B cell (primary cell): ENCODE data around the gene CHD6. TPM values are rescaled to one million over a fixed set of nuclear protein-coding genes. Genes with fewer than 3 reads are reported as not detected.

ENCODE experiments used
- ATAC-seq: fragments of 200-7000 bp; cut with Tn5 transposase; one replicate; pipeline ENCODE4 v1.10.0; 2021; ENCODE audit warnings: low read depth, mild to moderate bottlenecking, moderate number of reproducible peaks, moderate library complexity
- CTCF ChIA-PET: fragments of 350-600 bp; sonication (Branson Sonifier 250); formaldehyde crosslinking; loops from one replicate; lab custom pipeline; 2021; ENCODE audit warnings: antibody characterized with exemption, inconsistent platforms; lab: Charles Lee
- POLR2A ChIA-PET: fragments of 350-600 bp; sonication (Branson Sonifier 250); formaldehyde crosslinking; loops from one replicate; lab custom pipeline; 2021; ENCODE audit warnings: antibody characterized with exemption; lab: Charles Lee
- DNase-seq: peaks from one replicate; pipeline ENCODE4 v3.0.0; 2013
- H2AFZ ChIP-seq: 2 replicates; pipeline ENCODE4 v1.6.1; 2012; ENCODE audit warnings: mild to moderate bottlenecking, low read depth, low read length; ENCODE audit not compliant: insufficient read depth, poor library complexity, severe bottlenecking
- H3K27ac ChIP-seq, 2 donors: 1 replicate in 1 of 2; 2 replicates in 1 of 2; pipeline ENCODE4 v1.5.1; 2012 to 2013; ENCODE audit warnings: low read length in 2 of 2, mild to moderate bottlenecking in 2 of 2, moderate library complexity in 1 of 2
- H3K27me3 ChIP-seq, 4 experiments: fragments of 200-600 bp in 1 of 4; sonication (generic) in 1 of 4; replicated peaks in 1 of 4; 1 replicate in 2 of 4; 2 replicates in 2 of 4; pipeline versions ENCODE4 v1.6.1 to v1.7.0; 2013 to 2016; ENCODE audit warnings: low read length in 3 of 4, mild to moderate bottlenecking in 2 of 4, mixed read lengths in 1 of 4, moderate library complexity in 1 of 4; ENCODE audit not compliant: insufficient read depth in 4 of 4, control insufficient read depth in 3 of 4; ENCODE audit errors: control extremely low read depth in 1 of 4
- H3K36me3 ChIP-seq, 2 experiments: replicated peaks in 1 of 2; 1 replicate in 1 of 2; 2 replicates in 1 of 2; pipeline versions ENCODE4 v1.6.1 to v1.7.1; 2013; ENCODE audit warnings: low read length in 1 of 2; ENCODE audit not compliant: insufficient read depth in 2 of 2, control insufficient read depth in 1 of 2; ENCODE audit errors: control extremely low read depth in 1 of 2, extremely low read depth in 1 of 2
- H3K4me1 ChIP-seq, 2 donors: fragments of 200-600 bp in 1 of 2; sonication (generic) in 1 of 2; 1 replicate in 1 of 2; 2 replicates in 1 of 2; pipeline versions ENCODE4 v1.5.1 to v1.6.1; 2013 to 2017; ENCODE audit warnings: low read length in 2 of 2; ENCODE audit not compliant: control insufficient read depth in 2 of 2, insufficient read depth in 2 of 2
- H3K4me2 ChIP-seq: replicated peaks from 2 replicates; pipeline ENCODE3; 2012; ENCODE audit warnings: mild to moderate bottlenecking, low read depth, low read length; ENCODE audit not compliant: poor library complexity, severe bottlenecking
- H3K4me3 ChIP-seq, 5 experiments: fragments of 200-600 bp in 1 of 5; sonication (generic) in 1 of 5; 1 replicate in 3 of 5; 2 replicates in 2 of 5; pipeline versions ENCODE4 v1.5.1 to v1.7.0; 2011 to 2016; ENCODE audit warnings: low read length in 4 of 5, mild to moderate bottlenecking in 4 of 5, low read depth in 2 of 5, control low read depth in 1 of 5, moderate library complexity in 1 of 5; ENCODE audit not compliant: insufficient read depth in 1 of 5; ENCODE audit errors: control extremely low read depth in 1 of 5, extremely low read depth in 1 of 5
- H3K79me2 ChIP-seq: fragments of 200-600 bp; sonication (generic); one replicate; pipeline ENCODE4 v1.6.0; 2016; ENCODE audit warnings: low read length; ENCODE audit not compliant: control insufficient read depth, insufficient read depth
- H3K9ac ChIP-seq: fragments of 200-600 bp; sonication (generic); 2 replicates; pipeline ENCODE4 v1.6.1; 2017; ENCODE audit warnings: mild to moderate bottlenecking, low read length, moderate library complexity
- H3K9me3 ChIP-seq, 3 donors: one replicate each; pipeline versions ENCODE4 v1.6.1 to v1.7.1; 2013; ENCODE audit warnings: low read length in 2 of 3; ENCODE audit not compliant: control insufficient read depth in 2 of 3, insufficient read depth in 1 of 3; ENCODE audit errors: control extremely low read depth in 1 of 3
- H4K20me1 ChIP-seq: 2 replicates; pipeline ENCODE4 v1.6.0; 2012; ENCODE audit warnings: mild to moderate bottlenecking, low read length; ENCODE audit not compliant: insufficient read depth, control insufficient read depth, poor library complexity, severe bottlenecking
- H3K27ac Mint-ChIP-seq: one replicate; pipeline ENCODE4 v1.8.0; 2021; ENCODE audit warnings: mixed read lengths
- H3K27me3 Mint-ChIP-seq: one replicate; pipeline ENCODE4 v1.8.0; 2021; ENCODE audit warnings: mixed read lengths
- H3K4me1 Mint-ChIP-seq: one replicate; pipeline ENCODE4 v1.8.0; 2021; ENCODE audit warnings: mixed read lengths
- H3K4me3 Mint-ChIP-seq: one replicate; pipeline ENCODE4 v1.8.0; 2021; ENCODE audit warnings: mixed read lengths
- H3K9me3 Mint-ChIP-seq: one replicate; pipeline ENCODE4 v1.8.0; 2022; ENCODE audit warnings: mixed read lengths; ENCODE audit not compliant: insufficient read depth
- EZH2 ChIP-seq: IDR thresholded peaks from 2 replicates; pipeline ENCODE4 v1.6.1; 2012; ENCODE audit warnings: borderline replicate concordance, low read depth, mild to moderate bottlenecking, moderate library complexity, low read length; ENCODE audit not compliant: insufficient read depth, poor library complexity, severe bottlenecking
- WGBS: methylation state at CpG from one replicate; pipeline ENCODE4 v1.1.5; 2013; ENCODE audit warnings: missing lambda C conversion rate; ENCODE audit not compliant: insufficient coverage; 5-methylcytosine and 5-hydroxymethylcytosine counted together
- intact Hi-C: fragments of 100-400 bp; cut with micrococcal nuclease; formaldehyde crosslinking; loops from one replicate; pipeline ENCODE4 v1.10.0; 2022
- polyA plus RNA-seq: library from polyadenylated mRNA; depleted of rRNA; stranded (reverse); fragments of >200 nt; gene quantifications from 2 replicates; pipeline ENCODE4 v1.2.3, GENCODE V29; 2012
- total RNA-seq, 2 donors: library from RNA; stranded (reverse); fragments of 120-200 nt in 1 of 2; gene quantifications; 1 replicate in 1 of 2; 2 replicates in 1 of 2; pipeline versions ENCODE4 v1.2.3 to v1.2.4, GENCODE V29; 2013 to 2022
- TF ChIP-seq, protein P1 (sequence below): fragments of 200-600 bp; IDR thresholded peaks from one replicate; pipeline ENCODE4 v1.8.0; 2022; ENCODE audit warnings: antibody characterized with exemption, mild to moderate bottlenecking

Gene CHD6
- total and polyA plus RNA-seq, 2 donors (not counting 1 experiment from before 2014, with no cell fraction given) = 10.3 to 117 TPM

GRCh38 chr20:41600926-41601631 lies 17.1 kb downstream of the CHD6 start:
- no peak for TF ChIP-seq EZH2
- TF ChIP-seq, protein P1, sequence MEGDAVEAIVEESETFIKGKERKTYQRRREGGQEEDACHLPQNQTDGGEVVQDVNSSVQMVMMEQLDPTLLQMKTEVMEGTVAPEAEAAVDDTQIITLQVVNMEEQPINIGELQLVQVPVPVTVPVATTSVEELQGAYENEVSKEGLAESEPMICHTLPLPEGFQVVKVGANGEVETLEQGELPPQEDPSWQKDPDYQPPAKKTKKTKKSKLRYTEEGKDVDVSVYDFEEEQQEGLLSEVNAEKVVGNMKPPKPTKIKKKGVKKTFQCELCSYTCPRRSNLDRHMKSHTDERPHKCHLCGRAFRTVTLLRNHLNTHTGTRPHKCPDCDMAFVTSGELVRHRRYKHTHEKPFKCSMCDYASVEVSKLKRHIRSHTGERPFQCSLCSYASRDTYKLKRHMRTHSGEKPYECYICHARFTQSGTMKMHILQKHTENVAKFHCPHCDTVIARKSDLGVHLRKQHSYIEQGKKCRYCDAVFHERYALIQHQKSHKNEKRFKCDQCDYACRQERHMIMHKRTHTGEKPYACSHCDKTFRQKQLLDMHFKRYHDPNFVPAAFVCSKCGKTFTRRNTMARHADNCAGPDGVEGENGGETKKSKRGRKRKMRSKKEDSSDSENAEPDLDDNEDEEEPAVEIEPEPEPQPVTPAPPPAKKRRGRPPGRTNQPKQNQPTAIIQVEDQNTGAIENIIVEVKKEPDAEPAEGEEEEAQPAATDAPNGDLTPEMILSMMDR = no peak
- peaks cover 24% of the 10 kb centered on the region for H3K9me3 Mint-ChIP-seq
- POLR2A ChIA-PET = no interaction called here
- Histone ChIP-seq H4K20me1 (peaks cover 59% of the 10 kb centered on the region), H3K27me3 (no peaks in the 10 kb centered on the region), H3K9ac (no peak overlapping the region), H3K36me3 (peaks cover 0 to 2% of the 10 kb centered on the region in 2 experiments), H3K4me2 (no peak overlapping the region), H3K9me3 (peaks cover 12 to 56% (median 45%) of the 10 kb centered on the region in 3 donors), H3K79me2 (peaks cover 93% of the 10 kb centered on the region), H3K27ac (no peak overlapping the region), H3K4me3 (no peak overlapping the region), H3K4me1 (no peaks in the 10 kb centered on the region), H2AFZ (no peak overlapping the region)
- H3K27me3 Mint-ChIP-seq = no peaks in the 10 kb centered on the region
- H3K4me1 Mint-ChIP-seq = peaks cover 19% of the 10 kb centered on the region
- no peak for ATAC-seq
- intact Hi-C loops = no loop called here
- no peak overlapping the region for H3K27ac Mint-ChIP-seq
- H3K4me3 Mint-ChIP-seq = no peak overlapping the region
- CTCF ChIA-PET = no interaction called here
- no CpG with 5 or more reads among the region's 3 CpGs for WGBS
- no peak for DNase-seq

DNA sequence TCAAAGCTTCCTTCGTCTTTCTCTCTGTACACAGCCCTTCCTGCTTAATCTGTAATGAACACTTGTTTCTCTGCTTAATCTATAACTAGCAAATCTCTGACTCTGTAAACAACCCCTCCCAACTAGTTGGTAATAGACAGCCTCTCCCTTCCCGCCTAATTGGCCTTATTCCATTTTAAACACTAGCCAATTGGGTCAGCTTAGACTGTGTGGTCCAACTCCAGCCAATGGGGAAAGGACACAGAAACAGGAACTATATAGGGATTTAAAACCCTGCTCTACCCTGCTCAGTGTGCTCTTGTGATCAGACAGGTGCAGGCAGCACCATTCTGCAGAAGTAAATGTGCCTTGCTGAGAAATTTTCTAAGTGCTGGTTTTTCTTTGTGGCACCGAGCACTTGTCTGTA lies 18.5 kb downstream of the CHD6 start:
- Histone ChIP-seq H3K4me2 (no peak overlapping the region), H3K9me3 (peaks cover 12 to 70% (median 58%) of the 10 kb centered on the region in 3 donors), H3K79me2 (peaks cover 93% of the 10 kb centered on the region), H3K9ac (no peak overlapping the region), H4K20me1 (peaks cover 61% of the 10 kb centered on the region), H2AFZ (no peak overlapping the region), H3K4me3 (no peak overlapping the region), H3K27me3 (no peaks in the 10 kb centered on the region), H3K27ac (no peak overlapping the region), H3K36me3 (peaks cover 2 to 6% of the 10 kb centered on the region in 2 experiments), H3K4me1 (no peaks in the 10 kb centered on the region)
- no peak overlapping the region for H3K27ac Mint-ChIP-seq
- DNase-seq = no peak
- CTCF ChIA-PET = no interaction called here
- H3K4me3 Mint-ChIP-seq = no peak overlapping the region
- TF ChIP-seq, protein P1 = no peak
- TF ChIP-seq EZH2 = no peak
- H3K9me3 Mint-ChIP-seq = peaks cover 31% of the 10 kb centered on the region
- intact Hi-C loops = no loop called here
- peaks cover 17% of the 10 kb centered on the region for H3K4me1 Mint-ChIP-seq
- POLR2A ChIA-PET = no interaction called here
- H3K27me3 Mint-ChIP-seq = no peaks in the 10 kb centered on the region
- no peak for ATAC-seq
- no CpG with 5 or more reads among the region's 3 CpGs for WGBS
